GM13977 (cell line): ENCODE measurements around the gene HDGFL3.

Experiments used
- DNase-seq: peaks from one replicate; pipeline ENCODE4 v3.0.0; 2012; ENCODE audit warnings: low spot score
- in situ Hi-C: fragments of 300-500 bp; cut with MboI; formaldehyde crosslinking; loops from one replicate; pipeline ENCODE4 v1.12.0; 2022; ENCODE audit warnings: low sequenced_read_pairs, low pct_unique_long_range_greater_than_20kb, mixed read lengths, inconsistent platforms; ENCODE audit not compliant: unreplicated experiment
- TF ChIP-seq, protein P1 (sequence below): IDR thresholded peaks from 2 replicates; pipeline ENCODE4 v1.5.1; 2012; ENCODE audit warnings: mild to moderate bottlenecking, control low read depth; ENCODE audit not compliant: insufficient read depth; ENCODE audit errors: extremely low read depth, missing control alignments

Gene HDGFL3

DNA sequence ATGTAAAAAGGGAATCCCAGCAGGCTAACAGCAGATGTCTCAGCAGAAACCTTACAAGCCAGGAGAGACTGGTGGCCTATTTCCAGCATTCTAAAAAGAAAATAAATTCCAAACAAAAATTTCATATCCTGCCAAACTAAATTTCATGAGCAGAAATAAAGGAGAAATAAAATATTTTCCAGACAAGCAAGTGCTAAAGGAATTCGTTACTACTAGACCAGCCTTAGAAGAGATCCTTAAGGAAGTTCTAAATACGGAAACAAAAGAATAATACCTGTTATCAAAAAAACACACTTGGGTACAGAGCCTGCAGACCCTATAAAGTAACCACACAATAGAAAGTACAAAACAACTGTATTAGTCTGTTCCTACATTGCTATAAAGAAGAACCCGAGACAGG, 41.4 kb downstream of the HDGFL3 start:
- in situ Hi-C loops, result no loop called here
- TF ChIP-seq, protein P1, sequence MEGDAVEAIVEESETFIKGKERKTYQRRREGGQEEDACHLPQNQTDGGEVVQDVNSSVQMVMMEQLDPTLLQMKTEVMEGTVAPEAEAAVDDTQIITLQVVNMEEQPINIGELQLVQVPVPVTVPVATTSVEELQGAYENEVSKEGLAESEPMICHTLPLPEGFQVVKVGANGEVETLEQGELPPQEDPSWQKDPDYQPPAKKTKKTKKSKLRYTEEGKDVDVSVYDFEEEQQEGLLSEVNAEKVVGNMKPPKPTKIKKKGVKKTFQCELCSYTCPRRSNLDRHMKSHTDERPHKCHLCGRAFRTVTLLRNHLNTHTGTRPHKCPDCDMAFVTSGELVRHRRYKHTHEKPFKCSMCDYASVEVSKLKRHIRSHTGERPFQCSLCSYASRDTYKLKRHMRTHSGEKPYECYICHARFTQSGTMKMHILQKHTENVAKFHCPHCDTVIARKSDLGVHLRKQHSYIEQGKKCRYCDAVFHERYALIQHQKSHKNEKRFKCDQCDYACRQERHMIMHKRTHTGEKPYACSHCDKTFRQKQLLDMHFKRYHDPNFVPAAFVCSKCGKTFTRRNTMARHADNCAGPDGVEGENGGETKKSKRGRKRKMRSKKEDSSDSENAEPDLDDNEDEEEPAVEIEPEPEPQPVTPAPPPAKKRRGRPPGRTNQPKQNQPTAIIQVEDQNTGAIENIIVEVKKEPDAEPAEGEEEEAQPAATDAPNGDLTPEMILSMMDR, result no peak
- DNase-seq, result no peak

DNA sequence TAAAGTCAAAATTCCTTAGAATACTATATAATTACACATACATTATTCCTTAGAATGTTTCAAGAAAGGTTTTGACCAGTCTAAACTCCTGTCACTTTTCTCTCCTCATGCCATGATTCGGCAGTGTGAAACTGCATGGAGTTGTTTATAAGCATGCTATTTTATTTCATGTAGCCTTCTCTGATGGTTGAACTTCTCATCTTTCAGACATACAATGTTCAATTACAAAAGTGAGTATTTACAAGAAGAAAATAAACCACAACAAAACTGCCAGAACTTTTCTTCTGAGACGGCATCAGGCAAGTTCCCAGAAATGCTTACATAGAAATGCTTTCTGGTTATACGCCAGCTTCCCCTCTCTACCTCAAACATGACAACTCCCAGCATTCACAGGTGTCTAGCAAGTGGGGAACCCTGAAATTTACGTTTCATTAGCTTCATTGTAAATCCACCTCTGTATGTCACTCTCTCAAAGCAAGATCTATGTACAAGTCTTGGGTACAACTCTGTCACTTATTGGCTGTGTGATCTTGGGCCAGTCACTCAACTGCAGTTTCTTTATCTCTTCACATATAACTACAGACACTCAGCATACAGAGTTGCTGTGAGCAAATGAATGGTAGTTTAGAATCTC, 42.7 kb downstream of the HDGFL3 start:
- no peak for DNase-seq
- TF ChIP-seq, protein P1, result no peak
- in situ Hi-C loops, result no loop called here

DNA sequence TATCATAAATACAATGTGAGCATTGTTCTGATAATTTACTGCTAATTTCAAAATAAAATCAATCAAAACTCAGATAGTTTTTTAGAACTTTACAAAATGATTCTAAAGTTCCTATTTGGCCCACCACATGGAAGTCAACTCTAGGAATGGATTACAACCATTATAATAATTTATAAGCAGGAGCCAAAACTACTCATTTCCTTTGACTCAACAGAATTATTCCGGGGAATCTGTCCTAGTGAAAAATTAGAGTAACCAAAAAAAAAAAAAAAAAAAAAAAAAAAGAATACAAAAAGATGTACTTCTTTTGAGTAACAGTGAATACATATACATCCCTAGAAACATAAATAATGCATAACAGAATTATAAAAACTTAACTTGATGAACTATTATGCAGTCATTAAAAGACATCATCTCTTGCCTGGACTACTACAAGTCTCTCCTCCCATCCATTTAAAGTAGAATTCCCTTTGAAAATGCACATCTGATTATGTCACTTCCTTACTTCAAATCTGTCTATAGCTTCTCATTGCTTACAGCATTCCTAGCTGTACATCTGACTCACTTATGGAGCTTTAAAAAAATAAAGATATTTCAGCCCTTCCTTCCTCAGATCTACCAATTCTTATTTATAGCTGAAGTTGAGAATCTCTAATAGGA, 43.4 kb downstream of the HDGFL3 start:
- in situ Hi-C loops, result no loop called here
- no peak for DNase-seq
- TF ChIP-seq, protein P1, result no peak

DNA sequence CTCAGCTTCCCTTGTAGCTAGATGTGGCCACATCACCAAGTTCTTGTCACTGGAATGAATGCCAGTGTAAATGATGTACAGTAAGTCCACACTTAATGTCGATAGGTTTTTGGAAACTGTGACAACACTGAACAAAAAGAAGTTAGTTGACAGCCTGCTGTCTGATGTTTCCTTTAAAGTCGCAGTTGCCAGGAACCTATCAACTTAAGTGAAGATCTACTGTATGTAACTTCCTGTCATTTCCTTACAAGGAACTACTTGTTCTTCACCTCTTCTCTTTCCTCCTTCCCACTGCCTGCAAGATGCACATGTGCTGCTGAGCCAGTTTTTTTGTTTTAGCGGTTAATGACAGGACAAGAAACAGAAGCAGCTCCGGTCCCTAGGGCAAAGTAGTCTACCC, 44.6 kb downstream of the HDGFL3 start:
- DNase-seq, result no peak
- TF ChIP-seq, protein P1, result no peak
- in situ Hi-C loops, result no loop called here

DNA sequence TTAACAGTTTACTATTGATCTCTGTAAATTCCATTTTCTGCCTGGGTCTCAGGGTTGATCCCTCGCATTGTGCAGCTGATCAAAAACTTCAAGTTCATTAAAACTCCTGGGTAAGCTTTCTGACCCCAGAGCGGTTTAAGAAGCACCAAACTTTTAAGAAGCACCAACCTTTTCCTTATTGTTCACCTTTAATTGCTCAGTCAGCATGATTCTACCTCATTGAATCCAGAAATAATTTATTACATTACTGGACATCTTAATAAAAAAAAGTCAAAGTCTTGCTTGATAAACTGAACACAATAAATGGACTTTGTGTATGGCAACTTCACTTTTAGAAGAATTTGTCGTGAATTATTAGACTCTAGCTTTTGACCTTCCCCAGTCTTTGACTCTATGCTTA, 46.9 kb downstream of the HDGFL3 start:
- TF ChIP-seq, protein P1, result no peak
- in situ Hi-C loops, result no loop called here
- DNase-seq, result no peak

DNA sequence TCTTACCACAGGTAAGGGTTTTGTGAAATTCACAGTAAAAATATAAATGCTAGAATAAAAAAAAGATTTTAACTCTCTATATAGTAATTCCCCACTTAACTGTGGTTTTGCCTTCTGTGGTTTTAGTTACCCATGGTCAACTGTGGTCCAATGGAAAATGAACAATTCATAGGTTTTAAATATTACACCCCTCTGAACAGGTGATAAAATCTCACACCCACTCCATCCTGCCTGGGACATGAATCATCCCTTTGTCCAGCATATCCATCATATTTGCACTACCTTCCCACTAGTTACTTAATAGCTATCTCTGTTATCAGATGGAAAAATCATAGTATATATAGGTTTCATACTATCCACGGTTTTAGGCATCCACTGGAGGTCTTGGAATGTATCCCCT, 49.2 kb downstream of the HDGFL3 start:
- DNase-seq, result no peak
- in situ Hi-C loops, result no loop called here
- TF ChIP-seq, protein P1, result no peak
